ENCODE results near the gene GPI. TPM values are rescaled to one million over a fixed set of nuclear protein-coding genes. Genes with fewer than 3 reads are reported as not detected.
"Not testable (repeated sequence)": the region's sequence is repeated elsewhere in the genome, so short reads cannot be mapped to it uniquely, and the experiment has no call there.

GPI gene
- total and polyA plus RNA-seq, 2 donors: 78.2 to 90.1 TPM

DNA sequence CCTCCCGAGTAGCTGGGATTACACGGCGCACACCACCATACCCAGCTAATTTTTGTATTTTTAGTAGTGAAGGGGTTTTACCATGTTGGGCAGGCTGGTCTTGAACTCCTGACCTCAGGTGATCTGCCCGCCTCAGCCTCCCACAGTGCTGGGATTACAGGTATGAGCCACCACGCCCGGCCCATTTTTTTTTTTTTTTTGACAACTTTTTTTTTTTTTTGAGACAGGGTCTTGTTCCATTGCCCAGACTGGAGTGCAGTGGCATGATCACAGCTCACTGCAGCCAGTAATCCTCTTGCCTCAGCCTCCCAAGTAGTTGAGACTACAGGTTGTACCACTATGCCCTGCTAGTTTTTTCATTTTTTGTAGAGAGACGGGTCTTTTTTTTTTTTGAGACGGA is 35.8 kb downstream of the GPI start:
- H3K4me1 ChIP-seq (ENCODE audit: control insufficient read depth in 2 of 2, insufficient read depth in 2 of 2, low read length in 2 of 2); H3K4me3 ChIP-seq (ENCODE audit: low read length in 2 of 2); H3K9me3 ChIP-seq (ENCODE audit: control insufficient read depth in 2 of 2, insufficient read depth in 1 of 2, low read length in 1 of 2); DNase-seq (ENCODE audit: low read depth in 6 of 9, low spot score in 9 of 9); H3K27me3 ChIP-seq (ENCODE audit: control insufficient read depth in 2 of 2, insufficient read depth in 1 of 2, low read length in 1 of 2); H3K27ac ChIP-seq (ENCODE audit: low read depth in 1 of 2, low read length in 1 of 2): not testable (repeated sequence)
- H3K36me3 ChIP-seq (ENCODE audit: control insufficient read depth in 2 of 2, insufficient read depth in 2 of 2, low read length in 1 of 2): peaks cover 22 to 42% of the 10 kb centered on the region in 2 donors
- WGBS: 96% methylated on average over 8 of the region's 8 CpGs

DNA sequence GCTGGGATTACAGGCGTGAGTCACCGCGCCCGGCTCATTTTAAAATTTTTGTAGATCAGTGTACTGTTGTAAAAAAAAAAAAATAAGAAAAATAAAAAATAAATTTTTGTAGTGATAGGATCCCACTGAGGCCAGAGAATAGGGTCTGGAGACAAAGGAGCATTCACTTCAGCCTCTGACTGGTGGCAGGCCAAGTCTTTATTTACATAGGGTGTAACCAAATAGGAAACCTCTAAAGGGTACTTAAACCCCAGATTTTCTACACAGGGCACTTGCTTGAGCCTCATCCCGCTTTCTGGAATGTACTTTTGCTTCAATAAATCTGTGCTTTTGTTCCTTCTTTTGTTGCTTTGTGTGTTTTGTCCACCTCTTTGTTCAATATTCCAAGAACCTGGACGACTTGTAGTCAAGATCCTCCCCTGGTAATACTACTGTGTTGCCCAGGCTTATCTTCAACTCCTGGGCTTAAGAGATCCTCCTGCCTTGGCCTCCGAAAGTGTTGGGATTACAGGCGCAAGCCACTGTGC is 37.1 kb downstream of the GPI start:
- no peak for DNase-seq (ENCODE audit: low read depth in 6 of 9, low spot score in 9 of 9)
- Histone ChIP-seq H3K4me1 (ENCODE audit: control insufficient read depth in 2 of 2, insufficient read depth in 2 of 2, low read length in 2 of 2) (peaks cover 0 to 6% of the 10 kb centered on the region in 2 donors), H3K27me3 (ENCODE audit: control insufficient read depth in 2 of 2, insufficient read depth in 1 of 2, low read length in 1 of 2) (no peaks in the 10 kb centered on the region), H3K9me3 (ENCODE audit: control insufficient read depth in 2 of 2, insufficient read depth in 1 of 2, low read length in 1 of 2) (no peaks in the 10 kb centered on the region), H3K36me3 (ENCODE audit: control insufficient read depth in 2 of 2, insufficient read depth in 2 of 2, low read length in 1 of 2) (peaks cover 18 to 31% of the 10 kb centered on the region in 2 donors), H3K4me3 (ENCODE audit: low read length in 2 of 2) (no peak overlapping the region), H3K27ac (ENCODE audit: low read depth in 1 of 2, low read length in 1 of 2) (no peak overlapping the region)
- WGBS: 96% methylated on average over 8 of the region's 8 CpGs

DNA sequence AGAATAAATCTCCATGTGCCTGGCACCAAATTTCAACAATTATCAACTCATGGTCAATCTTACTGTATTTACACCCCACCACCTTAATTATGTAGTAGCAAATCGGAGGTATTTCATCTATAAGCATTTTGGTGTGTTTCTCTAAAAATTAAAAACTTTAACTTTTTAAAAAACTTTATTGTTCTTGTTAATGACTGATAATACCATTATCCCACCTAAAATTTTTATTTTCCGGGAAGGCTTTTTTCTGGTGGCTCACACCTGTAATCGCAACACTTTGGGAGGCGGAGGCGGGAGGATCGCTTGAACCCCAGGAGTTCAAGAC is 38.8 kb downstream of the GPI start:
- H3K27ac ChIP-seq (ENCODE audit: low read depth in 1 of 2, low read length in 1 of 2): no peak overlapping the region
- 46% methylated on average over 6 of the region's 6 CpGs for WGBS

DNA sequence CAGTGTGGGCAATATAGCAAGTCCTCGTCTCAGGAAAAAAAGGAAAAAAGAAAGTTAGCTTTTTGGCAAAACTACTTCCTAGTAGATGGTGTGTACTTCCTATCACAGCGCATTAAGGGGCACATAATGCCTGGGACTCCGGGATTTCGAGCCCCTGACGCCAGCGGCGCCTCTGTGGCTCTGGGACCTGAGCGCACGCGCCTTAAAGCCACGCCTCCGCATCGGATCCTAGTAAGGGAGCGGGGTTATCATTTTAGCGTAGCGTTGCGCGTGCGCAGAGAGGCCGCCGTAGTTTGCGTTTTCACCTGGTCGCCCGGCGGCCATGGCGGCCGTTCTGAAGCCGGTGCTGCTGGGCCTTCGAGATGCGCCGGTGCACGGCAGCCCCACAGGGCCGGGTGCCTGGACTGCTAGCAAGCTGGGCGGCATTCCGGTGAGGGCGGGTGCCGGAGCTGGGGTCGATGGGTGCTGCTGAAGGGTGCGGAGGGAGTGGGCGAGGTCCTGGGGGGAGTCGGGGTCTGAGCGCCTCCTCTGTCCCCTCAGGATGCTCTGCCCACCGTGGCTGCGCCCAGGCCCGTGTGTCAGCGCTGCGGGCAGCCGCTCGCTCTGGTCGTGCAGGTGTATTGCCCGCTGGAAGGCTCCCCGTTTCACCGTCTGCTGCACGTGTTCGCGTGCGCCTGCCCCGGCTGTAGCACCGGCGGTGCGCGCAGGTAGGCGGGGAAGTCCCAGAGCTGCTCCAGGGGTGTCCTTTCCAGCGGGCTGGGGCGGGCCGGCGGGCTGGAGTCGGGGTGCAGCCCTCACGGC is 39.3 kb downstream of the GPI start, which contains the start of gene PDCD2L:
PDCD2L (plus strand) TSS at position 291 of the 801 bp plus-strand sequence; CDS start at position 323, 32 bp downstream.
- under 1% methylated on average over 69 of the region's 69 CpGs for WGBS

More for the DNA sequence above, 38.8 kb downstream of the GPI start:
- no peak for DNase-seq (ENCODE audit: low read depth in 6 of 9, low spot score in 9 of 9)
- Histone ChIP-seq H3K4me1 (ENCODE audit: control insufficient read depth in 2 of 2, insufficient read depth in 2 of 2, low read length in 2 of 2) (peaks cover 0 to 6% of the 10 kb centered on the region in 2 donors), H3K4me3 (ENCODE audit: low read length in 2 of 2) (peak overlapping the region; percentile 92), H3K36me3 (ENCODE audit: control insufficient read depth in 2 of 2, insufficient read depth in 2 of 2, low read length in 1 of 2) (peaks cover 17 to 20% of the 10 kb centered on the region in 2 donors), H3K27me3 (ENCODE audit: control insufficient read depth in 2 of 2, insufficient read depth in 1 of 2, low read length in 1 of 2) (no peaks in the 10 kb centered on the region), H3K9me3 (ENCODE audit: control insufficient read depth in 2 of 2, insufficient read depth in 1 of 2, low read length in 1 of 2) (no peaks in the 10 kb centered on the region)

DNA sequence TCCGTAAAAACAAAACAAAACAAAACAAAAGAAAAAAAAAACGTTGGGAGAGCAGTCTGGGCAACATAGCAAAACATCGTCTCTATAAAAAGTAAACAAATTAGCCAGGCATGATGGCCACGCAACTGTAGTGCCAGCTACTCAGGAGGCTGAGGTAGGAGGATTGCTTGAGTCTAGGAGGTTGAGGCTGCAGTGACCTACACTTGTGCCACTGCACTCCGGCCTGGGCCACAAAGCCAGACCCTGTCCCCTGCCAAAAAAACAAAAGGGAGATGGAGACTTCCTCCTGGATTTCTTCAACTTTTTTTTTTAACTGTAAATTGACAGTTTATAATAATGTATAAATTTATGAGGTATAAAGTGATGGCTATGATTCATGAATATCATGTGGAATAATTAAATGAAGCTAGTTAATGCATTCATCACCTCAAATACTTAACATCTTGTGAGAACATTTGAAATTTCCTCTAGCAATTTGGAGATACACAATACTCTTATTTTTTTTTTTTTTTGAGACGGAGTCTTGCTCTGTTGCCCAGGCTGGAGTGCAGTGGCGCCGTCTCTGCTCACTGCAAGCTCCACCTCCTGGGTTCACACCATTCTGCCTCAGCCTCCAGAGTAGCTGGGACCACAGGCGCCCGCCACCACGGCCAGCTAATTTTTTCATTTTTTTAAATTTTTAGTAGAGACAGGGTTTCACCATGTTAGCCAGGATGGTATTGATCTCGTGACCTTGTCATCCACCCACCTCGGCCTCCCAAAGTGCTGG is 41.1 kb downstream of the GPI start:
- H3K4me3 ChIP-seq (ENCODE audit: low read length in 2 of 2): no peak overlapping the region
- no peak overlapping the region for H3K27ac ChIP-seq (ENCODE audit: low read depth in 1 of 2, low read length in 1 of 2)
- H3K4me1 ChIP-seq (ENCODE audit: control insufficient read depth in 2 of 2, insufficient read depth in 2 of 2, low read length in 2 of 2): peaks cover 0 to 6% of the 10 kb centered on the region in 2 donors
- no peak for DNase-seq (ENCODE audit: low read depth in 6 of 9, low spot score in 9 of 9)
- 95% methylated on average over 13 of the region's 13 CpGs for WGBS
- H3K36me3 ChIP-seq (ENCODE audit: control insufficient read depth in 2 of 2, insufficient read depth in 2 of 2, low read length in 1 of 2): peaks cover 6 to 9% of the 10 kb centered on the region in 2 donors
- no peaks in the 10 kb centered on the region for H3K27me3 ChIP-seq (ENCODE audit: control insufficient read depth in 2 of 2, insufficient read depth in 1 of 2, low read length in 1 of 2)
- H3K9me3 ChIP-seq (ENCODE audit: control insufficient read depth in 2 of 2, insufficient read depth in 1 of 2, low read length in 1 of 2): no peaks in the 10 kb centered on the region

More for the DNA sequence above, 39.3 kb downstream of the GPI start, which contains the start of gene PDCD2L:
- H3K27ac ChIP-seq (ENCODE audit: low read depth in 1 of 2, low read length in 1 of 2): peak within 1 kb of the TSS in 1 of 2 donors; percentile 85
- no peaks in the 10 kb centered on the region for H3K9me3 ChIP-seq (ENCODE audit: control insufficient read depth in 2 of 2, insufficient read depth in 1 of 2, low read length in 1 of 2)
- H3K36me3 ChIP-seq (ENCODE audit: control insufficient read depth in 2 of 2, insufficient read depth in 2 of 2, low read length in 1 of 2): peaks cover 15 to 20% of the 10 kb centered on the region in 2 donors
- peaks cover 0 to 6% of the 10 kb centered on the region in 2 donors for H3K4me1 ChIP-seq (ENCODE audit: control insufficient read depth in 2 of 2, insufficient read depth in 2 of 2, low read length in 2 of 2)
- DNase-seq (ENCODE audit: low read depth in 6 of 9, low spot score in 9 of 9): peak; percentile 70 to 94 (median 88)
- peak within 1 kb of the TSS; percentile 92 for H3K4me3 ChIP-seq (ENCODE audit: low read length in 2 of 2)
- no peaks in the 10 kb centered on the region for H3K27me3 ChIP-seq (ENCODE audit: control insufficient read depth in 2 of 2, insufficient read depth in 1 of 2, low read length in 1 of 2)

DNA sequence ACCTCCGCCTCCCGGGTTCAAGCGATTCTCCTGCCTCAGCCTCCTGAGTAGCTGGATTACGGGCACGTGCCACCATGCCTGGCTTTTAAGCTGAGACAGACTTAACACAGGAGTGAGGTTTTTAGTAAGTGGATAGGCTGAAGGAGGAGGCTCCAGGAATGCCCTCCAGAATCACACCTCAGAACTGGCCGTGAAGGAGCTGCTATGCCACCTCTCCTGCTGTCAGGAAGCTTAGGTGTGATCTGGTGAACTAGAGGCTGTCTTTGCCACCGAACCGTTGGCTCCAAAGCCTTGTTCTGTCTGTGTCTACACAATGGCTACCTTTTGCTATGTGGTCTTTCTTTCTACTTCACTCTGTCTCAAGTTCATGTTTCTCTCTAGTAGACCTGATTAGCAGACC is 43.4 kb downstream of the GPI start:
- DNase-seq (ENCODE audit: low read depth in 6 of 9, low spot score in 9 of 9): no peak
- Histone ChIP-seq H3K27ac (ENCODE audit: low read depth in 1 of 2, low read length in 1 of 2) (no peak overlapping the region), H3K4me1 (ENCODE audit: control insufficient read depth in 2 of 2, insufficient read depth in 2 of 2, low read length in 2 of 2) (peaks cover 0 to 6% of the 10 kb centered on the region in 2 donors), H3K9me3 (ENCODE audit: control insufficient read depth in 2 of 2, insufficient read depth in 1 of 2, low read length in 1 of 2) (no peaks in the 10 kb centered on the region), H3K4me3 (ENCODE audit: low read length in 2 of 2) (no peak overlapping the region), H3K36me3 (ENCODE audit: control insufficient read depth in 2 of 2, insufficient read depth in 2 of 2, low read length in 1 of 2) (peaks cover 6 to 9% of the 10 kb centered on the region in 2 donors), H3K27me3 (ENCODE audit: control insufficient read depth in 2 of 2, insufficient read depth in 1 of 2, low read length in 1 of 2) (no peaks in the 10 kb centered on the region)
- WGBS: 96% methylated on average over 8 of the region's 8 CpGs

DNA sequence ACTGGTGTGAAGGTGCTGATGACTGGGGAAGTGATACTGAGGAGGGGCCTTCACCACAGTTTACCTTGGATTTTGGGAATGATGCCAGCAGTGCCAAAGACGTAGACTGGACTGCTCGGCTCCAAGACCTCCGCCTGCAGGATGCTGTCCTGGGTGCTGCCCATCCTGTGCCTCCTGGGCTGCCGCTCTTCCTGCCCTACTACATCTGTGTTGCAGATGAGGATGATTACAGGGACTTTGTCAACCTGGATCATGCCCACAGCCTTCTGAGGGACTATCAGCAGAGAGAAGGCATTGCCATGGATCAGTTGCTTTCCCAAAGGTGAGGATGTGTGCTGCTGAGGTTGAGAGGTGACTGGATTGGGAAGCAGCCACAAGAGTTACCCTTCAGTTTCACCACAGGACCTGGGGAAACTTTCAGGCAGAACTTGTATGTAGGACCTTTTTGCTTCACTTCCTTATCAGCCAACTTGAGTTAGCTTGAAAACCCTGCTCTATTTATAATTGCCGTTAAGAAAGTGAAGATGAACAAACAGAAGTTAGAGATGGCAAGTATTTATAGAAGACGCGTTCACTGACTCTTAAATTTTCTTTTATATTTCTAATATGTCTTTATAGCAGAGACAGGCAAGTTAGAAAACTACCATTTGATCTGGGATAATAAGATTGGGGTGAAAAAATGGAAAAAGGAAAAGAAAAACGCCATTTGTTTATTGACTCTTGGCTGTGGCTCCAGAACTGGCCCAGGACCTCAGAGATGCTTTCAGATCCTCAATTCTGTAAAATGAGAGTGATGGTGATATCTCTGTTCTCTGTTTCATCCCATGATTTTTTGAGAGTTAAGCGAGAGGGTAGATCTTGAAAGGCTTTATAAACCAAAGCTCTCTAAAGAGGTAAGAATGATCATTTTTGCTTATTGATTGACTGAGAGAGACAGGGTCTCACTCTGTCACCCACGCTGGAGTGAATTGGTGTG is 44.5 kb downstream of the GPI start:
- no peaks in the 10 kb centered on the region for H3K9me3 ChIP-seq (ENCODE audit: control insufficient read depth in 2 of 2, insufficient read depth in 1 of 2, low read length in 1 of 2)
- H3K27ac ChIP-seq (ENCODE audit: low read depth in 1 of 2, low read length in 1 of 2): no peak overlapping the region
- DNase-seq (ENCODE audit: low read depth in 6 of 9, low spot score in 9 of 9): no peak
- H3K27me3 ChIP-seq (ENCODE audit: control insufficient read depth in 2 of 2, insufficient read depth in 1 of 2, low read length in 1 of 2): no peaks in the 10 kb centered on the region
- peaks cover 8 to 15% of the 10 kb centered on the region in 2 donors for H3K36me3 ChIP-seq (ENCODE audit: control insufficient read depth in 2 of 2, insufficient read depth in 2 of 2, low read length in 1 of 2)
- no peak overlapping the region for H3K4me3 ChIP-seq (ENCODE audit: low read length in 2 of 2)
- H3K4me1 ChIP-seq (ENCODE audit: control insufficient read depth in 2 of 2, insufficient read depth in 2 of 2, low read length in 2 of 2): peaks cover 0 to 3% of the 10 kb centered on the region in 2 donors
- WGBS: 98% methylated on average over 10 of the region's 10 CpGs

DNA sequence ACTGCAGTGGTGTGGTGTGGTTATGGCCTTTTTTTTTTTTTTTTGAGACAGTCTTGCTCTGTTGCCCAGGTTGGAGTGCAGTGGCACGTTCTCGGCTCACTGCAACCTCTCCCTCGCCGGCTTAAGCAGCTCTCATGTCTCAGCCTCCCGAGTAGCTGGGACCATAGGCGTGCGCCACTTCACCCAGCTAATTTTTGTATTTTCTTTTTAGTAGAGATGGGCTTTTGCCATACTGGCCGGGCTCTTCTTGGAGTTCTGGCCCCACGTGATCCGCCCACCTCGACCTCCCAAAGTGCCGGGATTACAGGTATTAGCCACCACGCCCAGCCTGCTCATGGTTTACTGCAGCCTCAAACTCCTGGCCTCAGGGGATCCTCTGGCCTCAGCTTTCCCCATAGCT is 46.2 kb downstream of the GPI start:
- peaks cover 18 to 31% of the 10 kb centered on the region in 2 donors for H3K36me3 ChIP-seq (ENCODE audit: control insufficient read depth in 2 of 2, insufficient read depth in 2 of 2, low read length in 1 of 2)

More for the DNA sequence above, 46.2 kb downstream of the GPI start:
- Histone ChIP-seq H3K9me3 (ENCODE audit: control insufficient read depth in 2 of 2, insufficient read depth in 1 of 2, low read length in 1 of 2) (no peaks in the 10 kb centered on the region), H3K27ac (ENCODE audit: low read depth in 1 of 2, low read length in 1 of 2) (no peak overlapping the region), H3K4me1 (ENCODE audit: control insufficient read depth in 2 of 2, insufficient read depth in 2 of 2, low read length in 2 of 2) (no peaks in the 10 kb centered on the region), H3K4me3 (ENCODE audit: low read length in 2 of 2) (no peak overlapping the region), H3K27me3 (ENCODE audit: control insufficient read depth in 2 of 2, insufficient read depth in 1 of 2, low read length in 1 of 2) (no peaks in the 10 kb centered on the region)
- no peak for DNase-seq (ENCODE audit: low read depth in 6 of 9, low spot score in 9 of 9)
- 98% methylated on average over 13 of the region's 13 CpGs for WGBS
